Measurements from ENCODE around the gene CEP41. TPM values are rescaled to one million over a fixed set of nuclear protein-coding genes. Genes with fewer than 3 reads are reported as not detected.

CEP41 gene
- total RNA-seq, 2 donors from 2014 or later: 11.4 to 13.0 TPM

DNA sequence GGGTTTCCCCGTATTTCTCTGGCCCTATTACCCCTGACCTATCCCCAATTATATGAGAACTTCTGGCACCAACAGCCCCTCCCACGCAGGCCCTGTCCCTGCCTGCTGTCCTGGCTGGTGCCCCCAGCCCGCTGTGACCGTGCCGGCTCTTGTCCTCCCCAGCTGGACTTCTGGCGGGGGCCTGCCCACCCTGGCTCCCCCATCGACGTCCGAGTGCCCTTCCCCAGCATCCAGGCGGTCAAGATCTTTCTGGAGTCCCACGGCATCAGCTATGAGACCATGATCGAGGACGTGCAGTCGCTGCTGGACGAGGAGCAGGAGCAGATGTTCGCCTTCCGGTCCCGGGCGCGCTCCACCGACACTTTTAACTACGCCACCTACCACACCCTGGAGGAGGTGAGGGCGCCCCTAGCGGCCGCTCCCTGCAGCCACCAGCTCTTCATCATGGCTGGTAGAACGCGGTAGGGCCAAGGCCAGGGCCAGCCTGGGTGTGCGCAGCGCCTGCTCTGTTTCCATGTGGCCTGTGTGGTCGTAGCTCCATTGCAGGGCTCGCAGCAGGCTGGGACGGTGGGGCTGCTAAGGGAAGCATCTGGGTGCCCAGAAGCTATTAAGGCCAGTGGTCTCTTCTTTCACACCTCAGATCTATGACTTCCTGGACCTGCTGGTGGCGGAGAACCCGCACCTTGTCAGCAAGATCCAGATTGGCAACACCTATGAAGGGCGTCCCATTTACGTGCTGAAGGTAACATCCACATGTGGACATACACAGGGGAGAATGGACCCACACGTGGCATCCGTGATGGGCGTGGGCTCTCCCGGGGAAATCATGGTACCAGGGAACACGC is 59.1 kb downstream of the CEP41 start:
- peaks cover 5% of the 10 kb centered on the region for H3K4me1 ChIP-seq (ENCODE audit: control insufficient read depth, insufficient read depth, low read length)
- Mint-ChIP-seq H3K27ac (no peak overlapping the region), H3K4me3 (no peak overlapping the region), H3K9me3 (peaks cover 13% of the 10 kb centered on the region), H3K4me1 (peaks cover 9% of the 10 kb centered on the region), H3K36me3 (ENCODE audit: low read depth) (no peaks in the 10 kb centered on the region), H3K27me3 (ENCODE audit: insufficient read depth) (no peaks in the 10 kb centered on the region)
- H3K27ac ChIP-seq (ENCODE audit: low read depth, low read length): no peak overlapping the region
- TF ChIP-seq, protein P1, sequence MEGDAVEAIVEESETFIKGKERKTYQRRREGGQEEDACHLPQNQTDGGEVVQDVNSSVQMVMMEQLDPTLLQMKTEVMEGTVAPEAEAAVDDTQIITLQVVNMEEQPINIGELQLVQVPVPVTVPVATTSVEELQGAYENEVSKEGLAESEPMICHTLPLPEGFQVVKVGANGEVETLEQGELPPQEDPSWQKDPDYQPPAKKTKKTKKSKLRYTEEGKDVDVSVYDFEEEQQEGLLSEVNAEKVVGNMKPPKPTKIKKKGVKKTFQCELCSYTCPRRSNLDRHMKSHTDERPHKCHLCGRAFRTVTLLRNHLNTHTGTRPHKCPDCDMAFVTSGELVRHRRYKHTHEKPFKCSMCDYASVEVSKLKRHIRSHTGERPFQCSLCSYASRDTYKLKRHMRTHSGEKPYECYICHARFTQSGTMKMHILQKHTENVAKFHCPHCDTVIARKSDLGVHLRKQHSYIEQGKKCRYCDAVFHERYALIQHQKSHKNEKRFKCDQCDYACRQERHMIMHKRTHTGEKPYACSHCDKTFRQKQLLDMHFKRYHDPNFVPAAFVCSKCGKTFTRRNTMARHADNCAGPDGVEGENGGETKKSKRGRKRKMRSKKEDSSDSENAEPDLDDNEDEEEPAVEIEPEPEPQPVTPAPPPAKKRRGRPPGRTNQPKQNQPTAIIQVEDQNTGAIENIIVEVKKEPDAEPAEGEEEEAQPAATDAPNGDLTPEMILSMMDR (conservative IDR thresholded peaks at IDR 0.05): peak; percentile 79
- H3K36me3 ChIP-seq (ENCODE audit: control insufficient read depth, insufficient read depth, low read length): no peaks in the 10 kb centered on the region
- WGBS, 2 experiments (ENCODE audit: insufficient coverage in 1 of 2, insufficient read length in 1 of 2): 94 to 96% methylated on average over 30 to 41 of the region's 41 CpGs
- peak; percentile 92 for DNase-seq
- no peak overlapping the region for H3K9ac ChIP-seq (ENCODE audit: extremely low read depth, low read length, poor library complexity, severe bottlenecking)
- H3K27me3 ChIP-seq (ENCODE audit: control insufficient read depth, insufficient read depth, low read length, poor library complexity, severe bottlenecking): no peaks in the 10 kb centered on the region
- H3K4me3 ChIP-seq (ENCODE audit: low read length): no peak overlapping the region
- H3K9me3 ChIP-seq (ENCODE audit: control insufficient read depth, low read length): no peaks in the 10 kb centered on the region

- Histone ChIP-seq H3K27me3 (ENCODE audit: control insufficient read depth, insufficient read depth, low read length, poor library complexity, severe bottlenecking) (no peaks in the 10 kb centered on the region), H3K36me3 (ENCODE audit: control insufficient read depth, insufficient read depth, low read length) (no peaks in the 10 kb centered on the region), H3K9ac (ENCODE audit: extremely low read depth, low read length, poor library complexity, severe bottlenecking) (no peak overlapping the region), H3K4me3 (ENCODE audit: low read length) (no peak overlapping the region), H3K9me3 (ENCODE audit: control insufficient read depth, low read length) (no peaks in the 10 kb centered on the region), H3K27ac (ENCODE audit: low read depth, low read length) (no peak overlapping the region), H3K4me1 (ENCODE audit: control insufficient read depth, insufficient read depth, low read length) (peaks cover 5% of the 10 kb centered on the region)
- peaks cover 21% of the 10 kb centered on the region for H3K9me3 Mint-ChIP-seq
- H3K27ac Mint-ChIP-seq: no peak overlapping the region
- peaks cover 9% of the 10 kb centered on the region for H3K4me1 Mint-ChIP-seq
- peak; percentile 32 for DNase-seq
- TF ChIP-seq, protein P1 (conservative IDR thresholded peaks at IDR 0.05): no peak
- H3K27me3 Mint-ChIP-seq (ENCODE audit: insufficient read depth): no peaks in the 10 kb centered on the region
- H3K4me3 Mint-ChIP-seq: no peak overlapping the region
- peaks cover 5% of the 10 kb centered on the region for H3K36me3 Mint-ChIP-seq (ENCODE audit: low read depth)
- WGBS, 2 experiments (ENCODE audit: insufficient coverage in 1 of 2, insufficient read length in 1 of 2): 90 to 91% methylated on average over 5 to 7 of the region's 7 CpGs
Measured at GRCh38 chr7:130380861-130381455, 59.9 kb downstream of the CEP41 start.

DNA sequence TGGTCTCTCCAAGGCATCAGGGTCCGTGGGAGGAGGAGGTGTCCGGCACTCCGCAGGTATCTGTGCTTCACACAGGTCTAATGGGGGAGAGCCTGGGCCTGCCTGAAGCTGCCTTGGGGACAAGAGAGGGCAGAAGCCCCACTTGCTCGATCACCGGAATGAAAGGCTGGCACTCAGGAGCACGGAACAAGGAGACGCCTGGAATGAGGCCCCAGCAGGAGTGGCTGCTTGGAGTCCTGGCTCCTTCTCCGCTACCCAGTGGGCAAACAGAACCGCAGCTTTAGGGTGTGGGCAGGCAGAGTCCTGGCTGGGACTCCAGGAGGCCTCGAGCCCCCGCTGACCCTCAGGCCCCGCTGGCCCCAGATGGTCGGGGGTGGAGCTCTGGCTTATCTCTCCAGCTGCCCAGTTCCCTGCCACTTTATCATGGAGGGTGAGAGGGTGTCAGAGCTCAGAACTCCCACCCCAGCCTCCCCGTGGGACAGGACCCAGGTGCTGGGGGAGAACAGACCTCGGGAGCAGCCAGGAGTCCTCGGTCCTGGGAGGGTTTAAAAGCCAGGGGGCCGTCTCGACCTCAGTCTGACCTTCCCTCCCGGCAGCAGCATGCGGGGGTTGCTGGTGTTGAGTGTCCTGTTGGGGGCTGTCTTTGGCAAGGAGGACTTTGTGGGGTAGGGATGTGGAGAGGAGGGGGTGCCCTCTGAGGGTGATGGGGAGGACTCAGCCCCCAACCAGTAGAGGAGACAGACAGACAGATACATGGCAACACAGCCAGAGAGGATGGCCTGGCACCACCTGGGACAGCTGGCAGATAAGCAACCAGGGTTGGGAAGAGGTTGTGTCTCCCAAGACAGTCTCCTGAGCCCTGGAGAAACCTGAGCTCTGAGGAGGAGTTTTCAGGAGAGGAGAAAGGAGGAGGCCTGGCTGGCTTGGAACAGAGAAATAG is 60.6 kb downstream of the CEP41 start, which contains the start of gene CPA1:
Gene CPA1 (plus strand): TSS at position 574 of the 940 bp plus-strand sequence. CDS start 27 bp downstream, at position 601.
- Histone ChIP-seq H3K36me3 (ENCODE audit: control insufficient read depth, insufficient read depth, low read length) (no peaks in the 10 kb centered on the region), H3K4me3 (ENCODE audit: low read length) (no peak within 1 kb of the TSS), H3K27me3 (ENCODE audit: control insufficient read depth, insufficient read depth, low read length, poor library complexity, severe bottlenecking) (no peaks in the 10 kb centered on the region), H3K9ac (ENCODE audit: extremely low read depth, low read length, poor library complexity, severe bottlenecking) (no peak within 1 kb of the TSS), H3K27ac (ENCODE audit: low read depth, low read length) (peak within 1 kb of the TSS; percentile 32), H3K4me1 (ENCODE audit: control insufficient read depth, insufficient read depth, low read length) (peaks cover 5% of the 10 kb centered on the region), H3K9me3 (ENCODE audit: control insufficient read depth, low read length) (no peaks in the 10 kb centered on the region)
- Mint-ChIP-seq H3K27ac (no peak within 1 kb of the TSS), H3K9me3 (peaks cover 27% of the 10 kb centered on the region), H3K36me3 (ENCODE audit: low read depth) (peaks cover 5% of the 10 kb centered on the region), H3K4me1 (peaks cover 9% of the 10 kb centered on the region), H3K27me3 (ENCODE audit: insufficient read depth) (no peaks in the 10 kb centered on the region), H3K4me3 (no peak within 1 kb of the TSS)
- TF ChIP-seq, protein P1 (conservative IDR thresholded peaks at IDR 0.05): no peak
- DNase-seq: peak; percentile 45
- 75 to 85% methylated on average over 11 to 20 of the region's 20 CpGs for WGBS, 2 experiments (ENCODE audit: insufficient coverage in 1 of 2, insufficient read length in 1 of 2)

Data from endodermal cell (in vitro differentiated cells).